Liver (tissue), 9 donors: Measurements from ENCODE around the gene SCPEP1. TPM values are rescaled to one million over a fixed set of nuclear protein-coding genes. Genes with fewer than 3 reads are reported as not detected.

Source experiments
- DNase-seq: peaks from one replicate; pipeline ENCODE4 v3.0.0-alpha.2; 2017; ENCODE audit warnings: low spot score
- H3K27ac ChIP-seq, 2 donors: one replicate each; pipeline ENCODE4 v1.7.0; 2013; ENCODE audit warnings: inconsistent platforms in 2 of 2, low read length in 2 of 2, control low read depth in 1 of 2, low read depth in 1 of 2, mild to moderate bottlenecking in 1 of 2
- H3K27me3 ChIP-seq, 4 donors: one replicate each; pipeline versions ENCODE4 v1.6.1 to v1.7.0; 2013; ENCODE audit warnings: low read length in 3 of 4, inconsistent platforms in 1 of 4, mild to moderate bottlenecking in 1 of 4, moderate library complexity in 1 of 4; ENCODE audit not compliant: control insufficient read depth in 4 of 4, insufficient read depth in 4 of 4
- H3K36me3 ChIP-seq, 4 donors: one replicate each; pipeline versions ENCODE4 v1.6.1 to v1.7.0; 2013; ENCODE audit warnings: low read length in 3 of 4, mild to moderate bottlenecking in 3 of 4, low read depth in 1 of 4, moderate library complexity in 1 of 4; ENCODE audit not compliant: control insufficient read depth in 4 of 4, insufficient read depth in 3 of 4
- H3K4me1 ChIP-seq, 4 donors: one replicate each; pipeline versions ENCODE4 v1.6.1 to v1.7.0; 2013; ENCODE audit warnings: low read length in 3 of 4, mild to moderate bottlenecking in 3 of 4, moderate library complexity in 1 of 4; ENCODE audit not compliant: control insufficient read depth in 4 of 4, insufficient read depth in 4 of 4
- H3K4me3 ChIP-seq, 3 donors: one replicate each; pipeline versions ENCODE4 v1.6.1 to v1.7.0; 2013; ENCODE audit warnings: low read length in 3 of 3, control low read depth in 1 of 3, low read depth in 1 of 3, mild to moderate bottlenecking in 1 of 3
- H3K9ac ChIP-seq, 2 donors: one replicate each; pipeline ENCODE4 v1.7.0; 2013; ENCODE audit warnings: low read length in 2 of 2, mild to moderate bottlenecking in 2 of 2, moderate library complexity in 2 of 2, control low read depth in 1 of 2, low read depth in 1 of 2
- H3K9me3 ChIP-seq, 4 donors: one replicate each; pipeline versions ENCODE4 v1.6.1 to v1.7.0; 2013; ENCODE audit warnings: low read length in 3 of 4; ENCODE audit not compliant: control insufficient read depth in 4 of 4
- ATF3 ChIP-seq: IDR thresholded peaks from 2 replicates; pipeline ENCODE4 v1.6.1; 2016; ENCODE audit warnings: antibody characterized with exemption
- CTCF ChIP-seq: fragments of 150-350 bp; IDR thresholded peaks from 2 replicates; pipeline ENCODE4 v1.5.1; 2017; ENCODE audit warnings: improper control_type of control experiment, low read depth, low read length; ENCODE audit not compliant: missing input control
- EGR1 ChIP-seq, 2 donors: IDR thresholded peaks; 2 replicates each; pipeline ENCODE4 v1.6.1; 2016 to 2018; ENCODE audit warnings: antibody characterized with exemption in 2 of 2, low read depth in 2 of 2
- FOXA1 ChIP-seq: IDR thresholded peaks from 2 replicates; pipeline ENCODE4 v1.6.1; 2016; ENCODE audit warnings: antibody characterized with exemption
- FOXA2 ChIP-seq: IDR thresholded peaks from 2 replicates; pipeline ENCODE4 v1.6.1; 2016; ENCODE audit warnings: antibody characterized with exemption
- GABPA ChIP-seq, 2 donors: IDR thresholded peaks in 1 of 2; conservative IDR thresholded peaks in 1 of 2; 2 replicates each; pipeline ENCODE4 v1.6.1; 2016; ENCODE audit warnings: antibody characterized with exemption in 2 of 2, mild to moderate bottlenecking in 1 of 2, moderate library complexity in 1 of 2
- HNF4A ChIP-seq, 2 donors: conservative IDR thresholded peaks; 2 replicates each; pipeline ENCODE4 v1.6.1; 2016; ENCODE audit warnings: antibody characterized with exemption in 2 of 2, mild to moderate bottlenecking in 2 of 2
- HNF4G ChIP-seq: IDR thresholded peaks from 2 replicates; pipeline ENCODE4 v1.6.1; 2016; ENCODE audit warnings: antibody characterized with exemption
- JUND ChIP-seq, 2 donors: IDR thresholded peaks; 2 replicates each; pipeline ENCODE4 v1.6.1; 2016; ENCODE audit warnings: antibody characterized with exemption in 2 of 2
- MAX ChIP-seq: IDR thresholded peaks from 2 replicates; pipeline ENCODE4 v1.6.1; 2016; ENCODE audit warnings: antibody characterized with exemption
- NR2F2 ChIP-seq: IDR thresholded peaks from 2 replicates; pipeline ENCODE4 v1.6.1; 2016; ENCODE audit warnings: antibody characterized with exemption
- RAD21 ChIP-seq, 2 donors: IDR thresholded peaks; 2 replicates each; pipeline ENCODE4 v1.6.1; 2016; ENCODE audit warnings: antibody characterized with exemption in 2 of 2, mild to moderate bottlenecking in 2 of 2
- REST ChIP-seq: IDR thresholded peaks from 2 replicates; pipeline ENCODE4 v1.6.1; 2016; ENCODE audit warnings: antibody characterized with exemption, mild to moderate bottlenecking
- RXRA ChIP-seq, 2 donors: IDR thresholded peaks; 2 replicates each; pipeline ENCODE4 v1.6.1; 2017 to 2018; ENCODE audit warnings: antibody characterized with exemption in 2 of 2, mild to moderate bottlenecking in 1 of 2
- SP1 ChIP-seq: IDR thresholded peaks from 2 replicates; pipeline ENCODE4 v1.6.1; 2018; ENCODE audit warnings: antibody characterized with exemption, mild to moderate bottlenecking
- TAF1 ChIP-seq: conservative IDR thresholded peaks from 2 replicates; pipeline ENCODE4 v1.6.1; 2016; ENCODE audit warnings: antibody characterized with exemption, mild to moderate bottlenecking
- YY1 ChIP-seq: IDR thresholded peaks from 2 replicates; pipeline ENCODE4 v1.6.1; 2016; ENCODE audit warnings: antibody characterized with exemption, mild to moderate bottlenecking
- ZBTB33 ChIP-seq: IDR thresholded peaks from 2 replicates; pipeline ENCODE4 v1.6.1; 2016; ENCODE audit warnings: antibody characterized with exemption
- WGBS: extraction: QIAGEN DNeasy Blood & Tissue Kit; methylation state at CpG from one replicate; pipeline ENCODE4 v1.1.7; 2013; 5-methylcytosine and 5-hydroxymethylcytosine counted together
- polyA plus RNA-seq, 2 donors: library from polyadenylated mRNA; stranded (reverse) in 1 of 2; unstranded in 1 of 2; fragments of 200-250 nt in 1 of 2; fragments of >200 nt in 1 of 2; fragmentation: Nextera tagmentation in 1 of 2; extraction: Ambion mirVana in 1 of 2; gene quantifications; one replicate each; pipeline versions ENCODE4 v1.2.1 to v1.2.3, GENCODE V29; 2013 to 2015
- total RNA-seq, 2 donors: library from RNA; depleted of rRNA; stranded (reverse); fragments of >200 nt; gene quantifications; one replicate each; pipeline ENCODE4 v1.2.3, GENCODE V29; 2014
- donor health status: healthy.
- donor health status: healthy.
- donor health status: healthy.
- donor health status: healthy.
- donor health status: healthy.

Gene SCPEP1
- total and polyA plus RNA-seq, 4 donors, result 15.7 to 29.3 (median 28.2) TPM

- WGBS, result 72% methylated on average over 3 of the region's 3 CpGs
- peaks cover 0 to 18% (median 11%) of the 10 kb centered on the region in 4 donors for H3K4me1 ChIP-seq
Observed at GRCh38 chr17:56983366-56983765, 5.4 kb downstream of the SCPEP1 start.

More at GRCh38 chr17:56983366-56983765, 5.4 kb downstream of the SCPEP1 start:
- TF ChIP-seq CTCF (no peak), ATF3 (no peak), ZBTB33 (no peak), TAF1 (no peak), REST (no peak), HNF4G (no peak), RXRA (IDR thresholded peaks at IDR 0.05) (no peak), RAD21 (IDR thresholded peaks at IDR 0.05) (no peak), FOXA2 (no peak), NR2F2 (no peak), GABPA (IDR thresholded peaks at IDR 0.05 in 1 of 2, conservative IDR thresholded peaks at IDR 0.05 in 1 of 2) (no peak), EGR1 (IDR thresholded peaks at IDR 0.05; ENCODE audit: low read depth in 2 of 2) (no peak), YY1 (no peak), JUND (IDR thresholded peaks at IDR 0.05) (no peak), FOXA1 (no peak), MAX (no peak), HNF4A (conservative IDR thresholded peaks at IDR 0.05) (no peak), SP1 (no peak)
- Histone ChIP-seq H3K27me3 (no peaks in the 10 kb centered on the region), H3K27ac (no peak overlapping the region), H3K9me3 (no peaks in the 10 kb centered on the region), H3K36me3 (peaks cover 0 to 2% (median 0%) of the 10 kb centered on the region in 4 donors), H3K9ac (no peak overlapping the region), H3K4me3 (no peak overlapping the region)
- no peak for DNase-seq
